NOMO-1 (cell line): ENCODE data around the gene AP2A1.
A peak's percentile ranks its signal among the peaks of the same experiment; 100 is the strongest.

ENCODE experiments used
- DNase-seq, 2 experiments: peaks; one replicate each; lab custom pipeline; 2025; ENCODE audit not compliant: unreplicated experiment in 2 of 2; lab: John Stamatoyannopoulos, UW

The AP2A1 gene

DNA sequence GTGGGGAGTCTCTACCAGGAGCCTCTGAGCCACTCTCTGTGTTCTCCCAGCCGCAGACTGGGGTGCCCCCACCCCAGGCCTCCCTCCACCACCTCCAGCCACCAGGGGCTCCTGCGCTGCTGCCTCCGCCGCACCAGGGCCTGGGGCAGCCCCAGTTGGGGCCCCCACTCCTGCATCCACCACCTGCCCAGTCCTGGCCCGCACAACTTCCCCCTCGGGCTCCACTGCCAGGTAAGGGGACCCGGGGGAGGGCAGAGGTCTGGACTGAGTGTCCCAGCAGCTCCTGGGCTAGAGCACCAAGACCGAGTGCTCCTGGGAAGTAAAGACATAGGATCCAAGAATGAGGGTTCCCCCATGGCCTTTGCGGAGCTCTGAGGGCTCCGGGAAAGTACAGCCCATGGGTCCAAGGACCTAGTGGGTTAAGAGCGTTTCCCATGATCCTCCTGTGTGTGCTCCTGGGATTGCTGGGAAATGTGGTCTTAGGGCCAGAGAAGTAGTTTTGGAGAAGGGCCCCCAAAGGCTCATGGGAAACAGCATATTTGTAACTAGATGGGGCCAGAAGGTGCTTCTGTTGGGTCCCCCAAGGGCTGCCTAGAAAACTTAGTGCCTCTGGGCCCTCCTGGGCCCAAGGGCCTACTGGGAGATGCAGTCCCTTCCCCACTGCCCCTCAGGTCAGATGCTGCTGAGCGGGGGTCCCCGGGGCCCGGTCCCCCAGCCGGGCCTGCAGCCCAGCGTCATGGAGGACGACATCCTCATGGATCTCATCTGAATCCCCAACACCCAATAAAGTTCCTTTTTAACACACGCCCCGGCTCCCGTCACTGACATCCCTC, 69.6 kb downstream of the AP2A1 start:
- no peak for DNase-seq

DNA sequence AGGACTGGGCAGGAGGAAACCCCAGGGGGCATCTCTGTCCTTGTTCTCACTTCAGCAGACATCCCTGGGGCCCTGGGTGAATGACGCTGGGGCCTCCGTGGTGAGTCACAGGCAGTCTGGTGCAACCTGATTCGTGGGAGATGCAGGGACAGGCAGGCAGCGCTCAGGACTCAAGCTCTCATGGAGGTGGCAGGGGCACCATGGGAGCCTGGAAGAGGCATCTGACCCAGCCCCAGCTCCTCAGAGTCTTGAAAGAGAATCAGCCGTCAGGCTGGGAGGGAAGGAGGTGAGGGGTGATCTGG, 70.2 kb downstream of the AP2A1 start:
- no peak for DNase-seq

DNA sequence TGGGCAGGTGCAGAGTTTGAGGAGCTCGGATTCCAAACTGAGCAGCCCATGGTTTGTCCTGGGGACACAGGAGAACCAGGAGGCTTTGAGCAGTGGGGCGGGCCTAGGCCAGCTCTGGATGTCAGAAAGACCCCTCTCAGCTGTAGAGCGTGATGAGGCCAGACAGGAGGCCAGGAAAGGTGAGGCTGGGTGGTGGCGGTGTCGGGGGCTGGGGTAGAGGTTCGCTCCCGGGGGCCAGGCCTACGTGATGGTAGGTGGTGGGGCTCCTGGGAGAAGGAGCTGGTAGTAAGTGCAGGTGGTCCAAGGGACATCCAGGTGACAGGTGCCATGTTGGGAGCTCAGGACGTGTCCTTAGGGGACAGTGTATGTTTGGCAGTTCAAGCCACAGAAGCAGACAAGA, 70.6 kb downstream of the AP2A1 start:
- no peak for DNase-seq

DNA sequence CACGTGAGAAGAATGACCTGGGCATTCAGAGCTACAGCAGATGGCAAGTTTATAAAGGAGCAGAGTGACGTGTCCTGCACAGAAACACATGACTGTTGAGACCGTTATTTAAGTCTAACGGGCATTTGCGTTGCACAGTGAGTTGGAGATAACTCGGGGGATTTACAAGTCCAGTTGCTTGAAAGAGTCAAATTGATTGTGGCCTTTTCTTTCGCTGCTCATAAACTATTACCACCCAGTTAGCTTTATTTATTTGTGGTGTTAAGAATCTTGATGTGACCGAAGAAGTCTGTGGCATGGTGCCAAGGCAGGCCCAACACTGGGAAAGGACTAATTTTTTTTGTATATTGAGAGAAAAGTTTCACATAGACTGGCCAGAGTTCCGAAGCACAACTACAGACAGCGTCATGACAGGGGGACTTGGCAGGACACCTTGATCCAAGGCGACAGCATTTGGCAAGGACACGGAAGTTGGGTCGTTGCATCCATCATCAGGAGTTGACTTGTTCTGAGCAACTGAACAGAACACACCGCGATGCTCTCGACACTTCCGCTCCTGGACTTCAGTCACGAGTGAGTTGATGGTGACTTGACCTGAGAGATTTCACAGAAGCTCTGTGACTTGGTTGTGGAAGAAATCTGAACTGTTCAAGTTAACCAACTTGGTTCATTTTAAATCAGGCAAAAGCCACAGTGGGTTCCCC, 72.2 kb downstream of the AP2A1 start:
- DNase-seq: no peak

DNA sequence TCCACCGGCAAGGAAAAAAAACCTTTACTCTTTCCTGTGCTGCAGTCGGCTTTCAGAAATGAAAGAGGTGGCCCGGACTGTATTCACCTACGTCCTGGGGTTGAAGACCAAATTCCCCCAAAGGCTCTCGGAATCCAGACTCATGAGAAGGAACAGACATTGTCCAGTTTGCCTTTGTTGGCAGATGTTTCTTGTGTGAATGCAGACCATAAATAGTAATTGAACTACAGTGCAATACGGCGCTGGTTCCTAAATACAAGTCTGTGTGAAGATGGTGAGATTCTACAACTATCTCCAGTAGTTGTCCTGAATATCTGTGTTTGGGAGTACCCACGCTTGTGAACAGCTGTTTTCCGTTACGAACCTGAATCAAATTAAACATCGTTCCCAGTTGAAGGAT, 72.9 kb downstream of the AP2A1 start:
- no peak for DNase-seq

DNA sequence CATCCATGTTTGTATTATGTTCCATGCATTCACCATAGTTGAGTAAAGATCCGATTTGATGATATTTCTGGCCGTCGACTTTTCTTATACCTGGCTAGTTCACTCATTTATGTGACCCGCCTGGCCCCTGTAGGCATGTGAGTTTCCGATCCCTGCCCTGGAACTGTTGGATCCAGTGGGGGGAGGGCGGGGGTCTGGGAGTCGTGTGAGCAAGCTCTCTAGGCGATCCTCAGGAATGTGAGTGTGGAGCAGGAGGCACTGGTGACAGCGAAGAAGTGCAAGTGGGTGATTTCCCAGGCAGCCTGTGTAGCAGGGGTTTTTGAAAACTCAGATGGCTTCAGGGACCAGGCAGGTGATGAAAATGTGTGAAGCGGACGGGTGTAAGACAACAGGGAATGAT, 73.5 kb downstream of the AP2A1 start:
- DNase-seq: no peak

DNA sequence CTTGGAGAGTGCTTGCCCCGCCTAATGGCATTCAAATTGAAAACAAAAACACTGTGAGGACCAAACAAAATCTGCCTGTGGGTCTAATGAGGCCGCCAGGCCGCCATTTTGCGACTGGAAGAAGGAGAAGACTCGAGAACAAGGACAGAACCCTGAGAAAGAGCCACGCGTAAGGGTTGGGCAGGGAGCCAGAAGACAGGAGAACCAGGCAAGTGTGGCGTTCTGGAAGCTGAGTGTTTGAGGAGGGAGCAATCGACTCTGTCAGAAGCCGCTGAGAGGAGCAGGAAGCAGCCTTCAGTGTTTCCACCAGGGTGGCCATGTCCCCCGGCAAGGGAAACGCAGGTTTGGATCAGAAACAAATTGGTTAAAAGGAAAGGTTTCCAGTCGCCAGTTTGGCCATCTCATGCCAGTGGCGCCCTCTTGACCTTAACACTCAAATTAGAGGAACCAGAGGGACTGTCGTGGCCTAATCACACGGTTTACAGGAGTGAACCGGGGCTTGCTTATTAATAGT, 74.0 kb downstream of the AP2A1 start:
- DNase-seq: no peak

DNA sequence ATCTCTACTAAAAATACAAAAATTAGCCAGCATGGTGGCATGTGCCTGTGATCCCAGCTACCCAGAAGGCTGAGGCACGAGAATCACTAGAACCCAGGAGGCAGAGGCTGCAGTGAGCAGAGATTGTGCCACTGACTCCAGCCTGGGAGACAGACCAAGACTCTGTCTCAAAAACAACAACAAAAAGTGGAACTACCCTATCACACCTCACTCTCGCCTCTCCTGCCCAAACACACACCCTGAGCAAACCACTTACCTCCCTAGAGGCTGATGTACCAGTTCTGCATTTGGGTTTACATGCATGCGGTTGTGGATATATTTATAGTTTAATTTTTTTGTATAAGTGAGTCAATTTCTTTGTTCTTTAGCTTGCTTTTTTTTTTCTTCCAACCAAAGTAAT, 76.5 kb downstream of the AP2A1 start:
- DNase-seq: peak; percentile 28 to 46

DNA sequence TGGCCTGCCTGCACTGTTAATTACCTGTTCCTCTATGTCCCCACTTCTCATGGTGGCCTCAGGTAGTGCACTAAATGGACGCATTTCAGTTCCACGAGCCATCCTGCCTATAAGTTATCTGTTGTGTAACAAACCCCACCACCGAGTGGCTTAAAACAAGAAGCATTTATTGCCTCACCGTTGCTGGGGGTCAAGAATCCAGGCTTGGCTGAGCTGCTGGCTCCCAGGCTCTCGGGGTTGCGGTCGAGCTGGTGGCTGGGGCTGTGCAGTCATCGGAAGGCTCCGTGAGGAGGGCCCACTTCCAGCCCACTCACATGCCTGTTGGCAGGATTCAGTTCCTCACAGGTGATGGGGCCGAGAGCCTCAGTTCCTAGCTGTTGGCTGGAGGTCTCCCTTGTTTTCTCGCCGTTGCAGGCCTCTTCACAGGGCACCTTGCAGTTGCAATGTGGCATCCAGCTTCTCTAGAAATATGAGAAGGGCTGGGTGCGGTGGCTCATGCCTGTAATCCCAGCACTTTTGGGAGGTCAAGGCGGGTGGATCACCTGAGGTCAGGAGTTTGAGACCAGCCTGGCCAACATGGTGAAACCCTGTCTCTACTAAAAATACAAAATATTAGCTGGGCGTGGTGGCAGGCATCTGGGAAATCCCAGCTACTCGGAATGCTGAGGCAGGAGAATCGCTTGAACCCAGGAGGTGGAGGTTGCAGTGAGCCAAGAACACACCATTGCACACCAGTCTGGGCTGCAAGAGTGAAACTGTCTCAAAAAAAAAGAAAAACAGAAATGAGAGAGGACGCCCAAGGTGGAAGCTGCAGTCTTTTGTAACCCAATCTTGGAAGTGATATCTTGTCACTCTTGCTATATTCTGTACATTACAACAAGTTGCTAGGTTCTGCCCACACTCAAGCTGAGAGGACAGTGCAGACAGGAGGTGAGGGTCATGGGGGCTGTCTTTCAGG, 77.6 kb downstream of the AP2A1 start:
- peak; percentile 86 for DNase-seq

DNA sequence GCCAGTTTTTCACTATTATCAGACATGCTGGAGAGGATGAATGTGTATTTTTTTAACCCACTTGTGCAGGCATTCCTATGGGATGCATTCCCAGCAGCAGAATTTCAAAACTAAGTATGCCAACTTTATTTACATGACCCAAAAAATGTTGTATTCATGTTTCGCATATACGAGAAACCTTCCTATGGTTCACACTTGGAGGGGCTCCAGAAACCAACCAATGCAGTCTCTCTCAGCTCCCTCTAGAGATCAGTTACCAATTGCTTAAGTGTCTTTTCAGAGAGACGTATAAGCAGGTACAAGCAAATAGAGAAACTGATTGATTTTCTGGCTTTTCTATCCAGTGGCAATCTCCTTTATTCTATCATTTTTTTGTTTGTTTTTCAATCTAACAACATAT, 78.6 kb downstream of the AP2A1 start:
- no peak for DNase-seq

DNA sequence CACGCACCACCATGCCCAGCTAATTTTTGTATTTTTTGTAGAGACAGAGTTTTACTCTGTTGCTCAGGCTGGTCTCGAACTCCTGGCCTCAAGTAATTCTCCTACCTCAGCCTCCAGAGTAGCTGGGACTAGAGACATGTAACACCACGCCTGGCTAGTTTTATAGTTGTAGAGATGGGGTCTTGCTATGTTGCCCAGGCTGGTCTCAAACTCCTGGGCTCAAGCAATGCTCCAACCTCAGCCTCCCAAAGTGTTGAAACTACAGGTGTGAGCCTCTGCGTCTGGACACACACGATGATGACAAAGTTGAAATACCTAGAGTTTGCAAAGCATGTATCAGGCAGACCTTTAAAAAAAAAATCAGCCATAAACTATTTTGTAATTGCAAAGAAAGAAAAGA, 79.6 kb downstream of the AP2A1 start:
- DNase-seq: no peak

DNA sequence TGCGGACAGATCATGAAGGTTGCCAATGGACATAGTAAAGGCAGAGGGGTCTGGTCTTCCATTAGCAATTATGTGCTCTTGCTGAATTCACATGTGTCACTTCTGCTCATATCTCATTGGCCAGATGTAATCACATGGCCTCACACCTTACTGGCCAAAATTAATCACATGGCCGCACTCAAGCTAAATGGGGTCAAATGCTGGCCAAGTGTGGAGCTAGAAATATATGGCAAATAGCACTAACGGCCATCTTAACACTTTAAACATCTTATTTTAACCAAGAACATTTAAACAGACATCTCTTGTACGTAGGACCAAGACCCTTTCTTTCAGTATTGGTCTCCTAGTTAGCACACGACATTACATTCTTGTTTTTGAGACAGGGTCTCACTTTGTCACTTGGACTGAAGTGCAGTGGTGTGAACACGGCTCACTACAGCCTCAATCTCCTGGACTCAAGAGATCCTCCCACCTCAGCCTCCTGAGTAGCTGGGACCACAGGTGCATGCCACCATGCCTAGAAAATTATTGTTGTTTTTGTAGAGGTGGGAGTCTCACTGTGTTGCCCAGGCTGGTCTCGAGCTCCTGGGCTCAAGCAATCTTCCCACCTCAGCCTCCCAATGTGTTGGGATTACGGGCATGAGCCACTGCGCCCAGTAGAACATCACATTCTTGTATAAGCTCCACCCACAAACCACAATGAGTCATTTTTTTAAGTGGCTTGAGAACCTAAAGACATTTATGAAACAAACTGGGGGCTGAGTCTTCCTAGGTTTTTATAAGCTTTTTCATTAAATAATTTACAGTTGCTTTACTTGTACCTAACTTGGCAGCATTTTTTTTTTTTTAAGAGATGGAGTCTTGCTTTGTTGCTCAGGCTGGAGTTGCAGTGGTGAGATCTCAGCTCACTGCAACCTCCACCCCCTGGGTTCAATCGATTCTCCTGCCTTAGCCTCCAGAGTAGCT, 81.2 kb downstream of the AP2A1 start:
- peak; percentile 59 to 74 for DNase-seq

DNA sequence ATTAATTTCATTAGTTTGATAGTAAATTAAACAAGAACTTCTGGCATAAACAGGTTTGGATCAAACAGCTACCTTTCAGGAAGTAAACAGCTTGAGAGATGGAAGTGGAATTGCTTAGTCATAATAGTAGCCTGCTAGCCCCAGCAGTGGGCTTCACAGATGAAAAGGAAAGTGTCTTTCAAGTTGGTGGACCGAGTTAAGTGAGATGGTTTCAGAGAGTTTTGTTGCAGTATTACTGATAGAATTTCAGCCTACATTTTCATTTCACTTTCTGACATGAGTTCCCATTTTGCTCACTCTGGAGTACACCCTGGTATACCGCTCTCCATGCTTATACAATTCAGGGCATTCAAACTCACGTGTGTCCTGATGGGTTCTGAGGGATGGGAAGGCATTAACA, 82.1 kb downstream of the AP2A1 start:
- peak in 1 of 2 experiments; percentile 41 for DNase-seq

DNA sequence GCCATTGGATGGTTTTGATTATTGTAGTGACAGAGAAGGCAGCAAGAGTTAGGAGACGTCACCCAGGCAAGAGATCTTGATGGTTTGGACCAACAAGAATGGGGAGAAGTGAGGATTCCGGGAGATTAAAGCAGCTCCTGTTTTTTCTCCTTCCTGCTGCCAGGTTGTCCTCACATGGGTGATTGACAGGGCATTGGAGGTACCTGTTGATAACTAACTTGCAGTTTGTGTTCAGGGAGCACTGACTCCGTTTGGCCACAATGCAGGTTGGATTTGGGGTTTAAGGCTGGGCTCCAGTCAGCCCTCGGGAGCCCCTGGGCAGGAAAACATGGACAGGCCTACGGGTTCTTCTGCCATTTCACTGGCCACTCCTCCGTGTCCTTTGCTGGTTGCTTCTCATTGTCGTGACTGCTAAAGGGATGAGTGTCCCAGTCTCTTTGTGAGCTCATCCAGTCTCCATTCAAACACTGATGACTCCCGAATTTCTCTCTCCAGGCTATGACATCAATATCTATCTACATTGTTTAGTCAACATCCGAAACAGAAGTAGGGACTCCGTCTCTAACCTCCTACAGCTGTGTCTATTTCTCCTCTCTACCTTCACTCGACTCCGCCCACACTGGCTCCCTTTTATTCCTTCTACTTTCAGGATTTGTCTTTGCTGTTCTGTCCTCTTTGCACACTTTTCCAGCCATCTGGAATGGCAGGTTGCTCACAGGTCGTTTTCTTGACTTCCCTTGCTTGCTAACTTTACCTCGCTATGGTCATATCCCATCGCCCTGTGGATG, 82.8 kb downstream of the AP2A1 start:
- no peak for DNase-seq

DNA sequence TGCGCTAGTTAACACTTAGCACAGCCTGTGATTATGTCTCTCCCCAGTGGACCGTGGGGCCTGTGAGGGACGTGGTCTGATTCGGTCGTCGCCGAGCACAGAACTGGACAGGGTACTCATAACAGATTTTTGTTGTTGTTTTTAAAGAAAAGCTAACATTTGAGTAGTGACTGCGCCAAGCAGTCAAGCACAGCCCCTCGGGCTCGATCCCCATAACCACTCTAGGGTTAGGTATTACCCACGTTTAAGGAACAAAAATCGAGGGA, 83.4 kb downstream of the AP2A1 start:
- DNase-seq: no peak

DNA sequence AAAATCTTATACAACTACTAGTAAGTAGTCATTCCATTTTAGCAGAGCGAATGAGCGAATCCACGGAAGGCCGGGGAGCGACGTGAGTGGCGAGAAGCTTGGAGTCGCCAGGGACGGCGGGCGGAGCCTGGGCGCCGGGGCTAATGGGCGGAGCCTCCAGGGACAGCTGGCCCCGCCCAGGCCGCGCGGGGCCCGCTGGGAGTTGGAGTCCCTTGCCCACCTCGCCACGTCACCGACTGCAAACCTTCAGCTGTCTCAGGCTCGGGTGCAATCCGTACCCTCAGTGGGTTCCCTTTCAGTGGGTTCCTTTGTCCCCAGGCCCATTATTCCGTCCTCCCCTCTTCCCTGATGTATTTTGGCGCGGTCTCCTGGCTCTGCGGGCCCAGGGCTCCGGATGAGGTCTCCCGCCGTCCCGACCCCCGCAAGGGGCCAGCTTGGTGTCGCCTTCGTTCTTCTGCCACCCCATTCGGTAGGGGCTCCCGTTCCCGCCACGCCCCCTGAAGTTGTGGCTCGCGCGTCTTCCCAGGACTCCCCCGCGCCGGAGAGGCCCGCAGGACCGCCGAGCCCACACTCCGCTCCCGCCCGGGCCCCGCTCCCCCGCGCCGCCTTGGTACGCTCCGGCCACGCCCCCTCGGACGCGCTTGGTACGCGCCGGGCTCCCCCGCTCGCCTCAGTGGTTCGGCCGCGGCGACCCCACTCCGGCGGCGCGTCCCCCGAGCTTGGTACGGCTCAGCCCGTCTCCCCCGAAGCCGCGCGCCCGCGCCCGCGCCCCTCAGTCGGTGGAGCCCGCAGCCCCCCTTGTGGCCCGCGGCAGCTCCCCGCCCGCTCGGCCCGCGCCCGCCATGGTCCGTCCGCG, 83.9 kb downstream of the AP2A1 start, which contains the start of gene PTOV1:
Gene PTOV1 (plus strand): TSS at position 673 of the 856 bp plus-strand sequence.
- peak; percentile 82 to 92 for DNase-seq

DNA sequence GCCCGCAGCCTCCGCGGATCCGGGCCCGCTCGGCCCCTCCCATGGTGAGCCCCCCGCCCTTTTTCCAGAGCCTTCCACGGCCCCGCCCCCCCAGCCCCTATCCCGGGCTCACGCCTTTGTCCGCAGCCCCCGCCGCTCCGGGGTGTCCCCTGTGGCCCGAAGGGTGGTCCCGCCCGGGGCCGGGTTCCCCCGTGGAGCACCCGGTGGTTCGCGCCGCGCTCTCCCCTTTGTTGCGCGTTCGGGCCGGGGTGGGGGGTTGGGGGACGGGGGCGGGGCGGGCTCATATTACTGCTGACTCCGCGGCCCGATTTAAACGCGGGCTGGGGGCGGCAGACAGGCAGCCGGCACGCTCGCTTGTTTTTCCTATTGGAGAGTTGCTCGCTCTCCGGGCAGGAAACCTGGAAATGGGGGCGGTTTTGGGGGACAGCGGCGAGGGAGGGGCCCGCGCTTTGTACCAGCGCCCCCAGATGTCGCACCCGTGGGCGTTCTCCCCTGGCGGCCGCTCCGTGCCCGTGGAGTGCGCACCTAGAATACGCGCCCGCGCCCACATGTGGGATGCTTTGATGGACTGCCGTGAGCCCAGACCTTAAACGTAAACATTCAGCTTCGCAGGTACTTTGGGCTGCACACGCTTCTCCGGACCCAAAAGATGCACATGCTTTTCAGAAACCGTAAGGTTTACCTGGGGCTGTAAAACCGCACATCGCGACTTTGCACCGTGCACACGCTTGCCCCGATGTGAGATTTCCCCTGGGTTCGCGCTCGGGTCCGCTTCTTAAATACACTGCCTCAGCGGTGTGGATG, 84.9 kb downstream of the AP2A1 start:
- DNase-seq: no peak
